HG03520 (cell line): ENCODE results near the gene RNF115.
"Not testable (repeated sequence)": the region's sequence is repeated elsewhere in the genome, so short reads cannot be mapped to it uniquely, and the experiment has no call there.

ENCODE experiments used
- ATAC-seq: cut with Tn5 transposase; IDR thresholded peaks from one replicate; pipeline ENCODE4 v1.9.1; 2021; ENCODE audit warnings: mild to moderate bottlenecking, moderate library complexity; ENCODE audit not compliant: unreplicated experiment

Gene RNF115

GRCh38 chr1:145747398-145748247 lies 76.3 kb downstream of the RNF115 start:
- ATAC-seq = no peak

- no peak for ATAC-seq
Observed at GRCh38 chr1:145740269-145740668, 83.6 kb downstream of the RNF115 start.

- ATAC-seq = no peak
Observed at GRCh38 chr1:145736191-145736590, 87.7 kb downstream of the RNF115 start.

- no peak for ATAC-seq
Observed at GRCh38 chr1:145730900-145731299, 93.0 kb downstream of the RNF115 start.

DNA sequence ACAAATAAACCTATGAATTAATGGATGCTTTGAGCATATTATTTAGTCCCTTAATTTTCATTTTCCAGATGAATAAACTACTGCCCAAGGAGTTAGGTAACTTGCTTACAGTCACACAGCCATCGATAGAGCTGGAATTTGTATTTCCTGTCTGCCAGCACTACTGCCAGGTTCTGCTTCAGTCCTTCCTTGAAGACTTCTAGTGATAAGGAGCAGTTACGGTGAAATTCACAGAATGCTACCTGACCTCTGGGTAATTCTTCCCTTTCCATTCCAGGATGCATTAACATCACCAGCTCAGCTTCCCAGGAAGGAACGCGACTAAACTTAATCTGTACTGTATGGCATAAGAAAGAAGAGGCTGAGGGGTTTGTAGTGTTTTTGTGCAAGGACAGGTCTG lies 93.4 kb downstream of the RNF115 start:
- ATAC-seq = no peak

DNA sequence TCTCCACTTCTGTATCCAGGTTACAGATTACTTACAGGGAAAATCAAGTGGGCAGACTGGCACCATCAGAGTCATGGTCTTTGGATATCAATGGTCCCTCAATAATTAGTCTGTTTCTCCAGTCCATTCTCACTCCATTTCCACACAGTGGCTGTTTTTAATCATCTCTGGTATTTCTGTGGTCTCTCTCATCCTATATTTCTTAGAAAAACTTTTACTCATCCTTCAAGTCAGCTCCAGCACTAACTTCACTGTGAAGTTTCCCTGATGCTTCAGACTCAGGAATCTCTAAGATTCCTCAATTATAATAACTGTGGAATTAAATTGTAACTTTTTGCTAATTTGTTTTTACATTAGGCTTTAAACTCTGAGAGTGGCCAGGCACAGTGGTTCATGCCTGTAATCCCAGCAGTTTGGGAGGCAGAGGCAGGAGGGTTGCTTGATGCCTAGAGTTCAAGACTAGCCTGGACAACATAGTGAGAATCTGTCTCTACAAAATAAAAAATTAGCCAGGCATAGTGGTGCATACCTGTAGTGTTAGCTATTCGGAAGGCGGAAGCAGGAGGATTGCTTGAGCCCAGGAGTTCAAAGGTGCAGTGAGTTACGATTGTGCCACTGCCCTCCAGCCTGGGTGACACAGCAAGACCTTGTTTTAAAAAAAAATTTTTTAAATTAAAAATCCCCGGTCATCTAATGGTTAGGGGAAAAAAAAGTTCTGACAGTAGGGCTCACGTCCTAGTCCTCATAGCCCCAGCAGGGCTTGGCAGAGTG lies 94.0 kb downstream of the RNF115 start:
- no peak for ATAC-seq

GRCh38 chr1:145729196-145729595 lies 94.7 kb downstream of the RNF115 start:
- ATAC-seq = no peak

DNA sequence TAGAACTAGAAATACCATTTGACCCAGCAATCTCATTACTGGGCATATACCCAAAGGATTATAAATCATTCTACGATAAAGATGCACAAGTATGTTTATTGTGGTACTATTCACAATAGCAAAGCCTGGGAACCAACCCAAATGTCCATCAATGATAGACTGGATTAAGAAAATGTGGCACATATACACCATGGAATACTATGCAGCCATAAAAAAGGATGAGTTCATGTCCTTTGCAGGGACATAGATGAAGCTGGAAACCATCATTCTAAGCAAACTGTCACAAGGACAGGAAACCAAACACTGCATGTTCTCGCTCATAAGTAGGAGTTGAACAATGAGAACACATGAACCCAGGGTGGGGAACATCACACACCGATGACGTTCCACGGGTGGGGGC lies 97.7 kb downstream of the RNF115 start:
- ATAC-seq = not testable (repeated sequence)

GRCh38 chr1:145720878-145721671 lies 102.8 kb downstream of the RNF115 start:
- ATAC-seq = no peak

- ATAC-seq = no peak
Observed at GRCh38 chr1:145720556-145720877, 103.4 kb downstream of the RNF115 start.

- no peak for ATAC-seq
Observed at GRCh38 chr1:145719230-145720079, 104.4 kb downstream of the RNF115 start, which contains the start of gene CD160. Gene CD160, plus strand, starts transcription at chr1:145719499. Its CDS starts 8,829 bp downstream, at chr1:145728328.

GRCh38 chr1:145718465-145718864 lies 105.4 kb downstream of the RNF115 start:
- not testable (repeated sequence) for ATAC-seq

- no peak for ATAC-seq
Observed at GRCh38 chr1:145717833-145718232, 106.1 kb downstream of the RNF115 start.

GRCh38 chr1:145716641-145717345 lies 107.1 kb downstream of the RNF115 start:
- ATAC-seq = no peak

DNA sequence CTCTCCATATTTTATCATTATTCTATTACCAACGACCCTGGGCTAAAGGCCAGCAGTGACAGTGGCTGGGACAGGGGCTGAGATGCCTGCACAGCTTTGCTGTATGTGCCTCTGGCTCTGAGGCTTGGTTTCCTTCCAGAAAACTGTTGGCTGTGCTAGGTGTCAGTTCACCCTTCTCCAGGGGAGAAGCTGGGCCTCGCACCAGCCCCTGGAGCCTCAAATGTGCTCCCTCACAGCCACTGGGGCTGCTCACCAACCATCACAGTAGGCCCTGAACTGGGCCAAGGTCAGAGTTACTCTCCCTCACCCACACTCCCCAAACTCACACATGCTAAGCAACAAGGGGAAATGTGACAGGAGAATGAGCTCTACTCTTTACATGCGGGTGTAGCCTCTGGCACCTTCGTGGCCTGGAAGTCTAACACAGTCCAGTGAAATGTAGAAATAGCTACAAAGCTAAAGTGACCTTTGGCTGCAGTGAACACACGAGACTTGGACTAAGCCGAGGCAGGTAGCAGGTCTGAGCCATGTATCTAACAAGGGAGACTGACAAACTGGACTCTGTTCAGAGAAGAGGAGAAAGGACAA lies 109.3 kb downstream of the RNF115 start:
- no peak for ATAC-seq

DNA sequence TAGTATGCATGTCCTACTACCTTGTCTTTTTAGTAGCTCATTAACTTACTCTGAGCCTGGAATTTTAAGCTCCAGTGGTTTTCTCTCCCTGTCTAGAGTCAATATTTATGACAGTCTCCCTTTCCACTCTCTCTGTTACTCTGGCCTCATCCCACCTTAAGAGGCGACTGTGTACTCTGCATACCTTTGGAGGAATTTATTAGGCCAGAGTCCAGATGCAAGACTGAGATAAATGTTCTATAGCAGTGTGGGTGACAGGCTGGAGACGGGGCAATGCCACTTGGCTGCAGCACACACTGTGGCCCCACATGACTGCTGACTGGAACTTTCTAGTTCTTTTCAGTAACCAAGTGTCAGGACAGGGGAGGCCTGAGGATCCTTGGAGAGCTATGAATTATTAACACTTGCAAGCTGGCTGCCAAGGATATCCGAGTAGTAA lies 112.7 kb downstream of the RNF115 start:
- no peak for ATAC-seq

GRCh38 chr1:145710291-145711027 lies 113.4 kb downstream of the RNF115 start:
- no peak for ATAC-seq

- ATAC-seq = no peak
Observed at GRCh38 chr1:145708063-145708462, 115.8 kb downstream of the RNF115 start.
